KBM-7 (cell line): Measurements from ENCODE around the gene NEK10.

ENCODE experiments used
- DNase-seq: peaks from one replicate; pipeline ENCODE4 v3.0.0-alpha.2; 2015
- in situ Hi-C: fragments of 300-500 bp; cut with MboI; formaldehyde crosslinking; loops from 2 replicates; pipeline ENCODE4 v1.14.3; 2020; ENCODE audit warnings: low sequenced_read_pairs, low pct_unique_long_range_greater_than_20kb, mixed read lengths

The NEK10 gene

DNA sequence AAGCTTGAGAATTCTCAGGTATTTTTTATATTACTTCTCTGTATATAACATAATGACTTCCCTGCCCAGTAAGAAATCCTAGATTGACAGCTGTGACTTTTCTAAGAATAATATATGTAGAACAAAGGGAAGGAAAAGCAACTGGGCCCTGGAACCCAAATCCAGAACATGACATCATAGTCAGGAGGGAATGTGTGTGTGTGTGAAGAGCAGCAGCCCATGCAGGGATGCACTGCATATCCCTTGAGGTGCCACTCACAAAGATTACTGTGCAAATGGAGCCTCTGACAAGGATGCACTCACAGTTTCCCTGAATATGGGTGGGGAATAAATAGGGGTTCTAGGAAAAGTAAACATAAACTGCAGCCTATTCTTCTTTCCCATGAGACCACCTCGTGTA is 279.5 kb downstream of the NEK10 start:
- no peak for DNase-seq
- in situ Hi-C loops = no loop called here

DNA sequence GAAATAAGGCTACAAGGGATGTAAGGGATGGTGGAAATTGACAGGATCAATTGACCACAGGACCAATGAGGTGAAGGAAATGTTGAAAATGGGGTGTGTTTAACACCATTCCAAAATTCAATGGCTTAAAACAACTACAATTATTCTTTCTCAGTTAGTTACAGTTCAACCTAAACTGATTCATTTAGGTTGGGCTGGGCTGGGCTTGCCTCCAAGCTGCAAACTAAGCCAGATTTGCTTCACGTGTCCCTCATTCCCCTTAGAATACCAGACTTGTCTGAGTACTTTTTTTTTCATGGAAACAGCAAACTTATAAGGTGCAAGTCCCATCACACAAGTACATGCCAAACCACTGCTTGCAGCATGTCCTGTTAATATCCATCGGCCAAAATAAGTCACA is 280.1 kb downstream of the NEK10 start:
- no peak for DNase-seq
- in situ Hi-C loops = no loop called here

DNA sequence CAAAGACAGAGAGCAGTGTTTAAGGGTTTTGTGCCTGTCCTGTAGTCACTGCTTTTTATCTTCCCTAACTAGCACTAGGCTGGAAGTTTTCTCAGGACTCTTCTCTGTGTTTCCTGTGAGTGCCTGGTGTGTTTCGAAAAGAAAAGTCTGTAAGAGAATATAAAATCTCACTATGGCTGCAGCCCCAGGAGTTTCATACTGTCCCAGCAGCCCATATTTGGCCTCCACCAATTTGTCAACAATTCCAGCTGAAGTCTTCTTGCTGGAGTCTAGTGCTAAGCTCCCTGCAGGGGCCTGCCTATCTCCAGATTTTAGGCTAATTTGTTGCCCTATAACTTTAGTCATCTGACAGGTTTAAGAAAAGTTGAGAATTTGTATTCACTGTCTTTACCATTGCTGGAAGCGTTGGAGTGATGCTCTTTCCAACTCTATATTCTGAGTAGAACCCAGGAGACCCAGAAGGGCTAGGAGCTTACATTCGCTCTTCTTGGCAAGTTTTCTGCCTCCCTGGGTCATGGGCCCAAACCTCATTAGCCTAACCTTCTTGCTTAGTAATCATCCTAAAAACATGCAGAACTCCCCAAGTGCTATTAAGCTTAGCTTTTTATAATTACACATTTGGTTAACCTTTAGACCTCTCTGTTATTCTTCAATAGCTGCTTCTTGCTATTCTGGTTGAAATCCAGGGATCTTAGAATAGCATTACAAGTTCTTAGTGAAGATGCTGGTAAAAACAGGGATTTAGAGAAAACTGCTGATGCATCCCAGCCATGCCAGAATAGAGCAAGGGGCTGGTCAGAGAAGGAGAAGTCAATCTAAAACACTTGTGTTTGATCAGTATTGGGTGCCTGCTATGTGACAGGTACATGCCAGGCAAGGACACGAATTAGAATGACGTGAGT is 283.1 kb downstream of the NEK10 start:
- DNase-seq = no peak
- in situ Hi-C loops = no loop called here

DNA sequence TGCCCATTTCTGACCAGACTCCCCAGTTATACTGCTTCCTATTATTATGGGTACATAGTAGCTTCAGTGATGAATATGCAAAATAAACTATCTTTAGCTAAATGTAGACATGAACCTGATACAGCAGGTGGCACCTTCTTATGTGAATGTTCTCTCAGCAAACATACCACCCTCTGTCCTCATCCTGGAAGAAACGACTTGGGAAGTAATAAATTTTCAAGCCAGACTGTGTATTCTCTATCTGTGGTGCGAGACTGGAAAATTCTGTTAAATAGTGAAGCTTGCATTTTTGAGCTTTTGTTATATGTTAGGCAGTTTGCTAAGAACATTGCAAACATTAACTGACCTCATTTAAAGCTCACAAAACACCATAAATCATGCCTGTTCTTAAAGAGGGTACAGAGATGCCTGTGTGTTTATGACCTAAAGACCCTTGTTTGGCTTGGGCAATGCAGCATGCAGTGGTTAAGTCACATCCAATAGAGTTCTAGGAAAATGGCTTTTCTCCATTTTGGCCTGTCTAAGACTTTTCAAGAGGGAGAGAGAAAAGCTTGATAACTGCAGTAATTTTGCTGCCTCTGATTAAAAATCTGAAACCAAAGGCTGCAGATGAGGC is 287.1 kb downstream of the NEK10 start:
- in situ Hi-C loops = no loop called here
- no peak for DNase-seq

DNA sequence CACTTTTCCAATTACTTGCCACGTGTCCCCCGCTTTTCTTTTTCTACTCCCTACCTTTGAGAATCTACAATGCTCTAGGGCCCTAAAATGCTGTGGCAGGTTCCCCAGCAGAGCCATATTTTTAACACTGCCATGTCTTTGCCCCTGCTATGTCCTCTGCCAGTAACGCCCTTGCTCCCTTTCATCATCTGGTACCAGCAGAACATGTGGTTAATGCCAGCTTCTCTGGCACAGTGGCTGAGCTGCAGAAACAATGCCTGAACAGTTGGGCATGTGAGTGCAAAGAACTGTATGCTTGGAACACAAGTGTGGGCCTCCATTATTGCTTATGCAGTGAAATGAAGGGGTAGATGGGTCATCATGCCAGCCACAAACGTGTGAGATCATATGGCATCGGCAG is 287.6 kb downstream of the NEK10 start:
- no peak for DNase-seq
- in situ Hi-C loops = no loop called here

DNA sequence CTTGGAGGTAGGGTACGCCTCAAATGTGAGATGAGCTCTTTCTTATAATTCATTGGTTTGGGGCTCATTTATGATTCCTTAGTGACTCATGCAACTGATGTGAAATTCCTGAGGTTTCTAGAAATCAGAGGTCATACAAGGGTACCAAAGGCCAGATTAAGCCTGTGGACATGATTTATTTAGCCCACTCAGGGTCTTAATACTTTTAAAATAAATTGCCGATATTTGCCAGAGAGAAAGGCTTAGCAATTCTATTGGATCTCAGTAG is 289.0 kb downstream of the NEK10 start:
- no peak for DNase-seq
- in situ Hi-C loops = no loop called here

DNA sequence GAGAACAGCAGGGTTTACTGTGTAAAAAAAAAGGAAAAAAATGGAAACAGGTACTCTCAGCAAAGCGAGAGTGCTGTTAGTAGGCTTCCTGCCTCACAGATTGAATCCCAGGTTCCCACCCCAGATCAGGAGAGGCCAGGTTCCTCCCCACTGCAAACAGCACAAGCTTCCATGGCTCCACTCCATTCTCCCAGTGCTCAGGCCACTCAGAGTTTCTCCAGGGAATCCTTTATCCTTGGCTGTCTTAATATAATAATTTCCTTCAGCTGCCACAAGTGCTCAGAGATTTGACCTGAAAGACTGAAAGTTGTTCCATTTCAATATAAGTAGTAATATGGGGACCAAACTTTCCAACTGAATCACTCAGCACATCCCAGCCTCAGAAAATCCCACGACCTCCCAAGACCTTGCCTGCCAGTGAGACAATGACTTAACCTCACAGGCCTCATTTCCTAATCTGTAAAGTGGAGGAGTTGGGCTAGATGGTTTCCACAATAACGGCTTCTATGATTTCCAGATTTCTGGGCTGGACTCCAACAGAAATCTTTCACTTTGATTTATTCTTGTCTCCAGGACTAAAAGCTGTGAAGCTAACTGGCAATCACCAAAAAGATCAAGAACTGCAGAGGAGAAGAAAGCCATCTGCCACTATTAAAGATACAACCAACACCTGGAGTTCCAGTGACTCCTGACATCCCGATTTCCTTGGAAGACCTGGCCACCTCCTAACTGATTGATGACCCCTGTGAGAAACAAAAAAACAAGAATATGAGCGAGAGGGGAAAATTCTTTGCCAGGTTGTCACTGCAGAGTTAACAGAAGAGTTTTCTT is 289.5 kb downstream of the NEK10 start:
- in situ Hi-C loops = no loop called here
- no peak for DNase-seq

DNA sequence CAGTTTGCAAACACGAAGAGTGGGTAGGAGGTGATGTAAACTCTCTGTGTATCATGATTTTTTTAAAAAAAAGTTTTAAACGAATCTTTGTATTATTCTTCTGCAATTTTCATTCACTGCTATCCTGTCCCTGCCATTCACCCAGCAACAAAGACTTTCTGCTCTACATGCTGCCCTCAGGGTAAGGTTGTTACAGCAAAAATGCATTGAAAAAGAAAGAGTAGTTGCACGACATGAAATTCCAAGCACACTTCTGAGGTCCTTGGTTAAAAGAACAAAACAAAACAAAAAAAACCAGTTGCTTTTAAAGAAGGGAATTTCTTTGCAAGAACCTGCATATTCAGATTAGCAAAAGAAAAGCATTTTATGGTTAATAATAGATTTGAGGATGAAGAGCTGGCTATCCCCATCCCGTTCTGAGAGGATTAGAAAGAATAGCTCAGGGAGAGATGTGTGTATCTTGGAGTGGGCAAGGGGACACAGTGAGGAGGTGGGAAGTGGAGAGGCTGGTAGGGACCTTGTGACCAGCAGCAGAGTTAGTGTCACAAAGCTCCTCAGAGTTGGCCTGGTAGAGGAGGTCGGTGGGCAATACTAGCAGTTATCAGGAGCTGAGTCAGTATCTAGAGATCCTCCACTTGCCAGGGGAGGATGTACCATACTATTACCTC is 290.8 kb downstream of the NEK10 start:
- no peak for DNase-seq
- in situ Hi-C loops = no loop called here

DNA sequence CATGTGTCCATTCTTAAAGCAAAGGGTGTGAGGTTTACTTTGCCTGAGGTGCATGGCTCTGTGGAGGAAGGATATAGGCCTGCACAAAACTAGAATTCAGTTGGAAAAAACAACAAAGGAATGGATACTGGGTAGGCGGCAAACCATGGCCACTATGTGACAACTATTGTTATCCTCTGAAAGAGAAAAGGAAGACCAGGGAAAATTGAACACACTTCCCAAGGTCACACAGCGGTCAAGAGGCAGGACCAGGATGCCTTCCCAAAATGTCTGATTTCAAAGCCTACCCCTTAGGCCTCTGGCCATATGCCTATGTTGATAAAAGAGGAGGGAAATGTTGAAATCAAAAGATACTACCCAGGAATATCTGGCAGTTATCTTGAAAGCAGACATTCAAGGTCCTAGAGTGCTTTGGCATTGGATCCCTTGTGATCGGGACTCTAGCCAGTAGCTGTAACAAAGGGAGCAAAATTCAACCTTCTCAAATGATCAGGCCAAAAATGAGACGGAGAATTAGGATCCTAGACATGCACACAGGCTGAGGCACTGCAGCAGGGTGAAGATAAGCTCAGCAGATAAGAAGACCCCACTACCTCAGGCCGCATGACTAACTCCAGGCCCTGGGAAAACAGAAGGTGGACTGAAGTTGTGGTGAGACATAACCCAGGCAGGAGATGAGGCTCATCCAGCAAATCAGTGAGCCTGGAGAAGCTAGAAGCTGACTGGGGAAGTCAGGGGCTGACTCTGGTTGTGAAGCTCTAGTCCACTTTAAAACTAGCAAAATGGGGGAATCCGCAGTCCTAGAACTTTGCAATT is 292.2 kb downstream of the NEK10 start:
- in situ Hi-C loops = no loop called here
- DNase-seq = no peak

DNA sequence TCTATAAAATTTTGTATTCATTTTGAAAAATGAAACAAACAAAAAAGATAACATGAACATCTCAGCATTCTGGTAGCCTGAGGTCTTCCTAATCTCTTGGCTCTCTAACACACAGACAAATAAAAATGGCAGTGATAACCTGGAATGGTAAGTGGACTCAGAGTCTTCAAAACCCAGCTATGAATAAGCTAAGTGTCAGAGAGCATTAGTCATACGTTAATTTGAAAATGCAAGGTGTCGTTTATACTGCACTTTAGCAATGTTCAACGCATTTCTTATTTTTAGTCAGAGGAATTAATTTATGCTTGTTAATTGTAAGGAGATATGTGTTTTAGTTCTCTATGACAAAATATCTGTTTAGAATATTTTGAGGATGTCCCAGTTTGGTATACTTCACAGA is 294.3 kb downstream of the NEK10 start:
- DNase-seq = no peak
- in situ Hi-C loops = no loop called here

DNA sequence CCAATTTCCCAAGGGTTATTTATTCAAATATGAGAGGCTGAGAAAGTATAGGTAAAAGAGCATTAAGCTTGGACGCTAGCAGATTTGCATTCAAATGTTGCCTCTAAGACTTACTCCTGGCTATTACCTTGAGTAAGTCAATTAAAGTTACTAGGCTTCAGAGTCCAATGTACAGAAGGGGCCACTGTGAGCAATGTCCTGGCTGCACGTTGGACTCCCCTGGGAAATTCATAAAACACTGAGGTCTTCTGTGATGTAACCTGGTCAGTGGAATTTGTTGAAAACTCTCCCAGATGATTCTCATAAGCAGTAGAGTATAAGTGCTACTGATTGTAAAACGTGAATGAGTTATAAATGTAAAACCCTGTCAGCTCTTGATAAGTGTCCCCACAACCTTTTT is 295.3 kb downstream of the NEK10 start:
- no peak for DNase-seq
- in situ Hi-C loops = no loop called here

DNA sequence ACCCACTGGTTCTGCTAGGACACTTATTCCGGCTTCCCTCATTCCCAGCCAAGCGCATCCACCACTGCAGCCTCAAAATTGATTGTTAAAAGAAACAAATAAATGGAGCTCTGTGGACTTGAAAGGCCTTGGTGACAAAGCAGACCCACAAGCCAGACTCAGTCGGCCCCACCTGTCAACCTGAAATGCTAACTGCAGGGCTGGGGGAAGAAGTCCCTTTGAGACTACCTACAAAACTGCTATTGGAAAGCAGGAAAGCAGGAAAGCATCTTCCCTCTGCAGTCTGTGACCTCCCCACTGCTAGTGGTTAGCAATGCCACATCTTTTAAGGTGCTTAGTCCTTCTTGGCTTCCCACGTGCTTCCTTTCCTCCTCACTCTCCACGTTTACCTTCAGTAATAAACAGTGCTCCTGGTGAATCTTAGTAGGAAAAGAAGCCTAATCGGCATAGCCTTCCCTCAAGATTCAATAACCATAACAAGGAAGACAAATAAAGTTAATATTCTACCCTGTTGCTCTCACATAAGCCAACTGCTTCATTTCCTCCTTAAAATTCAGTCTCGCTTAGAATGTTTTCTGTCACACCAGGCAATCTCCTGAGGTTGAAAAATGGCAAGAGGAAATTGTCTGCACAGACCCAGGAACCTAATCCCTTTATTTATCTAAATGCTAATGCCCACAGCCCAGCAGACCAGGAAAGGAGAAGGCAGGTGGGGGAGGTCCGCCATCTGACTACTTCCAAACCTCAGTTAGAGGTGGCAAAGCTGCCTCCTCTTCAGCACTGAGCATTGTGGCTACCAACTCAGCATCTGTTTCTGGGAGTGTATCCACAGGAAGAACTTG is 296.2 kb downstream of the NEK10 start:
- in situ Hi-C loops = no loop called here
- DNase-seq = no peak

DNA sequence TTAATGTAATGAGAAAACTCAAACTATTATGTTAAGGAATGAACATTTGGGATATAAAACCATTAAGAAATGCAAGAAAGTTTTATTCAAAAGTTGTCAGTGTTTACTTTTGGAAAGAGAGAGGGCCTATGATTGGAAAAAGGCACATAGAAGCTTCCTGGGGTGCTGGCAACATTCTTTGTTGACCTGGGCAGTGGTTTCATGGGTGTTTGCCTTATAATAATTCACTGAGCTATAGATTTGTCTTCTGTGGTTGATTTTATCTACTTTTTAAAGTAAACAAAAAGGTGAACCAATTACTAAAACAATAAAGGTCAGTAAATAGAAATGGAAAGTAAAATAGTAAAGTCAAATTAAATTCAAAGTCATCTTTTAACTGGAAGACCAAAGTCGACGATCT is 308.8 kb downstream of the NEK10 start:
- in situ Hi-C loops = no loop called here
- no peak for DNase-seq
